Stimulated activated CD8-positive, alpha-beta memory T cell treated with anti-CD3 and anti-CD28 coated beads, Interleukin-4, amount 100 ng/mL, for 24 hours (primary cell): Measurements from ENCODE around the gene FADS3.
A peak's percentile ranks its signal among the peaks of the same experiment; 100 is the strongest.

ENCODE experiments used
- DNase-seq: peaks from one replicate; pipeline ENCODE4 v3.0.0-alpha.2; 2020; ENCODE audit warnings: low read depth

FADS3 gene

GRCh38 chr11:61834278-61835048, 56.9 kb downstream of the FADS3 start:
- no peak for DNase-seq

- DNase-seq, result no peak
Measured at GRCh38 chr11:61833926-61834277, 57.4 kb downstream of the FADS3 start.

GRCh38 chr11:61833471-61833870, 57.9 kb downstream of the FADS3 start:
- DNase-seq, result no peak

- DNase-seq, result no peak
Measured at GRCh38 chr11:61832754-61833153, 58.6 kb downstream of the FADS3 start.

GRCh38 chr11:61832207-61832606, 59.1 kb downstream of the FADS3 start:
- DNase-seq, result no peak

GRCh38 chr11:61830237-61831105, 60.9 kb downstream of the FADS3 start:
- DNase-seq, result no peak

DNA sequence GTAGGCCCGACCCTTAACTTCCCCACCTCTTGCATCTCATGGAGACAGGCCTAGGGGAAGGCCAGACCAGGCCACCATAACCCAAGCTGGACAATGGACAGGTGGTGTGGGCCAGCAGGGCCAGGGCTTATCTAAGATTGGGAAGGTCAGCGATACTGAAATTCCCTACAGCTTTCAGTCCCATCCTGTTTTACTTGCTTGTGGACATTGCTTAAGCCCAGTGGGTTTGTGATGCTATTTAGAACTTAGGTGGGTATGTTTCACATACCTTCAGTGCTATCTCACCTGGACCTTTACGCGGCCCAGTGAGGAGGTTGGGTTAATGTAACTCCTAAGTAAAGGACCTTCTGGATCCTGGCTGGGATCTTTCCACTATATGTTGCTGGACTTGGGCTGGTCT, 61.5 kb downstream of the FADS3 start:
- no peak for DNase-seq

GRCh38 chr11:61828629-61829407, 62.5 kb downstream of the FADS3 start:
- DNase-seq, result no peak

- no peak for DNase-seq
Measured at GRCh38 chr11:61828379-61828628, 63.0 kb downstream of the FADS3 start.

DNA sequence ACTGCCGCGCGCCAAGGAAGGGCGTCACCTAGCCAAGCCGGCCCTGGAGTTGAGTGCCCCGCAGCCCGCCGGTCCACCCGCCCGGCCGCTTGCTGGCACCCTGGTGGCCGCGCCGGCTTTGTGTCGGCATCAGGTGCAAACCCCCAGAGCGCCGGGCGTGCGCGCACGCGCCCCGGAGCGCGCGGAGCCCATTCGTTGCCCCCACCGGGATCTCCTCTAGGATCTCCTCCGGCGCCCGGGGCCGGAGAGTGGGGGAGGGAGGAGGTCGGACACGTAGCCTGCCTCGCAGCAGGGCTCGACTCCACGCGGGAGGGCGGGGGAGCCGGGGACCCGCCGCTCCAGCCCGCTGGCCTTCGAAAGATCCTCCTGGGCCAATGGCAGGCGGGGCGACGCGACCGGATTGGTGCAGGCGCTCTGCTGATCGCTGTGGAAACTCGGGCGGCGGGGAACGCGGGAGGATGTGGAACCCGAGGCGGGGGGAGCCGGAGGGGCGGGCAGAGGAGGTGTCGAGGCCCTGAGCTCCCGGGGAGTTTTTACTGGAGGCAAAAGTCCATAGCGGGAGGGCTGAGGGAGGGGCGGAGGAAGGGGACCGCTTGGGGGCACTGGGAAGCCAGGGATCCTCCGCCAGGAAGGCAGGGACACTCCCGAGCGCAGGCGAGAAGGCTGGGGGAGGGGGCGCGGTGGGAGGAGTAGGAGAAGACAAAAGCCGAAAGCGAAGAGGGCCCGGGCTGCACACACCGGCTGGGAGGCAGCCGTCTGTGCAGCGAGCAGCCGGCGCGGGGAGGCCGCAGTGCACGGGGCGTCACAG, 63.6 kb downstream of the FADS3 start, which contains the start of gene FADS2:
FADS2 (plus strand) TSS at position 730 of the 808 bp plus-strand sequence. CDS start 91 bp downstream, outside the sequence.
- DNase-seq, result peak; percentile 62

GRCh38 chr11:61826930-61827570, 64.3 kb downstream of the FADS3 start:
- DNase-seq, result no peak
